ENCODE measurements around the gene DDIT3.

DNA sequence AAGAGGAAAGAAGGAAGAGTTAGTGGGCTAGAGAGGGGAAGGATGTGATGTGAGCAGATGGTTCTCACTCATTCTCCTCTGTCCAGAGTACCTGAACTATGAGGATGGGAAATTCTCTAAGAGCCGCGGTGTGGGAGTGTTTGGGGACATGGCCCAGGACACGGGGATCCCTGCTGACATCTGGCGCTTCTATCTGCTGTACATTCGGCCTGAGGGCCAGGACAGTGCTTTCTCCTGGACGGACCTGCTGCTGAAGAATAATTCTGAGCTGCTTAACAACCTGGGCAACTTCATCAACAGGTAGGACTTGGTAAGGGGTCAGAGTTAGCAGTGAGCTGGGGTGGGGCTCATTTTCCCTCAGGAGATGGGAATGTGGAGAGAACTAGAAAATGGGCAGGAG is 7.6 kb downstream of the DDIT3 start:
- TF ChIP-seq, protein P1, sequence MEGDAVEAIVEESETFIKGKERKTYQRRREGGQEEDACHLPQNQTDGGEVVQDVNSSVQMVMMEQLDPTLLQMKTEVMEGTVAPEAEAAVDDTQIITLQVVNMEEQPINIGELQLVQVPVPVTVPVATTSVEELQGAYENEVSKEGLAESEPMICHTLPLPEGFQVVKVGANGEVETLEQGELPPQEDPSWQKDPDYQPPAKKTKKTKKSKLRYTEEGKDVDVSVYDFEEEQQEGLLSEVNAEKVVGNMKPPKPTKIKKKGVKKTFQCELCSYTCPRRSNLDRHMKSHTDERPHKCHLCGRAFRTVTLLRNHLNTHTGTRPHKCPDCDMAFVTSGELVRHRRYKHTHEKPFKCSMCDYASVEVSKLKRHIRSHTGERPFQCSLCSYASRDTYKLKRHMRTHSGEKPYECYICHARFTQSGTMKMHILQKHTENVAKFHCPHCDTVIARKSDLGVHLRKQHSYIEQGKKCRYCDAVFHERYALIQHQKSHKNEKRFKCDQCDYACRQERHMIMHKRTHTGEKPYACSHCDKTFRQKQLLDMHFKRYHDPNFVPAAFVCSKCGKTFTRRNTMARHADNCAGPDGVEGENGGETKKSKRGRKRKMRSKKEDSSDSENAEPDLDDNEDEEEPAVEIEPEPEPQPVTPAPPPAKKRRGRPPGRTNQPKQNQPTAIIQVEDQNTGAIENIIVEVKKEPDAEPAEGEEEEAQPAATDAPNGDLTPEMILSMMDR (CRISPR knock-in tag; IDR thresholded peaks at IDR 0.05) = no peak
- TF ChIP-seq MXI1 (IDR thresholded peaks at IDR 0.05; ENCODE audit: borderline replicate concordance, low read depth, low read length) (no peak), ARNTL (CRISPR knock-in tag; IDR thresholded peaks at IDR 0.05) (no peak), FOXJ3 (CRISPR knock-in tag; IDR thresholded peaks at IDR 0.05; ENCODE audit: borderline replicate concordance) (no peak), ZSCAN12 (CRISPR knock-in tag; IDR thresholded peaks at IDR 0.05) (no peak), ZNF34 (CRISPR knock-in tag; IDR thresholded peaks at IDR 0.05; ENCODE audit: borderline replicate concordance) (no peak), ZNF3 (CRISPR knock-in tag; IDR thresholded peaks at IDR 0.05) (no peak)
- TF ChIP-seq, protein P2, sequence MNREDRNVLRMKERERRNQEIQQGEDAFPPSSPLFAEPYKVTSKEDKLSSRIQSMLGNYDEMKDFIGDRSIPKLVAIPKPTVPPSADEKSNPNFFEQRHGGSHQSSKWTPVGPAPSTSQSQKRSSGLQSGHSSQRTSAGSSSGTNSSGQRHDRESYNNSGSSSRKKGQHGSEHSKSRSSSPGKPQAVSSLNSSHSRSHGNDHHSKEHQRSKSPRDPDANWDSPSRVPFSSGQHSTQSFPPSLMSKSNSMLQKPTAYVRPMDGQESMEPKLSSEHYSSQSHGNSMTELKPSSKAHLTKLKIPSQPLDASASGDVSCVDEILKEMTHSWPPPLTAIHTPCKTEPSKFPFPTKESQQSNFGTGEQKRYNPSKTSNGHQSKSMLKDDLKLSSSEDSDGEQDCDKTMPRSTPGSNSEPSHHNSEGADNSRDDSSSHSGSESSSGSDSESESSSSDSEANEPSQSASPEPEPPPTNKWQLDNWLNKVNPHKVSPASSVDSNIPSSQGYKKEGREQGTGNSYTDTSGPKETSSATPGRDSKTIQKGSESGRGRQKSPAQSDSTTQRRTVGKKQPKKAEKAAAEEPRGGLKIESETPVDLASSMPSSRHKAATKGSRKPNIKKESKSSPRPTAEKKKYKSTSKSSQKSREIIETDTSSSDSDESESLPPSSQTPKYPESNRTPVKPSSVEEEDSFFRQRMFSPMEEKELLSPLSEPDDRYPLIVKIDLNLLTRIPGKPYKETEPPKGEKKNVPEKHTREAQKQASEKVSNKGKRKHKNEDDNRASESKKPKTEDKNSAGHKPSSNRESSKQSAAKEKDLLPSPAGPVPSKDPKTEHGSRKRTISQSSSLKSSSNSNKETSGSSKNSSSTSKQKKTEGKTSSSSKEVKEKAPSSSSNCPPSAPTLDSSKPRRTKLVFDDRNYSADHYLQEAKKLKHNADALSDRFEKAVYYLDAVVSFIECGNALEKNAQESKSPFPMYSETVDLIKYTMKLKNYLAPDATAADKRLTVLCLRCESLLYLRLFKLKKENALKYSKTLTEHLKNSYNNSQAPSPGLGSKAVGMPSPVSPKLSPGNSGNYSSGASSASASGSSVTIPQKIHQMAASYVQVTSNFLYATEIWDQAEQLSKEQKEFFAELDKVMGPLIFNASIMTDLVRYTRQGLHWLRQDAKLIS (CRISPR knock-in tag; IDR thresholded peaks at IDR 0.05) = no peak

Data from HepG2 (cell line).